Upper lobe of left lung (tissue), 4 donors: ENCODE measurements around the gene PPP1R9B.

Source experiments
- CTCF ChIP-seq, 6 experiments: fragments of 450-650 bp in 4 of 6; fragments of 200-600 bp in 2 of 6; sonication (generic) in 2 of 6; IDR thresholded peaks; one replicate each; pipeline ENCODE4 v1.5.1; 2016 to 2019; ENCODE audit warnings: antibody characterized with exemption in 6 of 6
- POLR2AphosphoS5 ChIP-seq, 2 donors: sonication (generic); formaldehyde crosslinking; IDR thresholded peaks; one replicate each; pipeline ENCODE4 v1.5.1; 2017; ENCODE audit warnings: antibody characterized with exemption in 2 of 2

- no peak for TF ChIP-seq CTCF (IDR thresholded peaks at IDR 0.05)
- TF ChIP-seq POLR2AphosphoS5 (IDR thresholded peaks at IDR 0.05): no peak
Observed at GRCh38 chr17:50176559-50177357, 26.3 kb upstream of the PPP1R9B start.
